Stimulated activated CD8-positive, alpha-beta memory T cell treated with anti-CD3 and anti-CD28 coated beads, Interleukin-4, amount 100 ng/mL, for 4 hours (primary cell): ENCODE measurements around the gene KRTAP12-4.
"Not testable (repeated sequence)": the region's sequence is repeated elsewhere in the genome, so short reads cannot be mapped to it uniquely, and the experiment has no call there.

ENCODE experiments used
- DNase-seq, 2 donors: peaks; one replicate each; pipeline ENCODE4 v3.0.0-alpha.2; 2020; ENCODE audit warnings: low read depth in 2 of 2, low spot score in 1 of 2

KRTAP12-4 gene

DNA sequence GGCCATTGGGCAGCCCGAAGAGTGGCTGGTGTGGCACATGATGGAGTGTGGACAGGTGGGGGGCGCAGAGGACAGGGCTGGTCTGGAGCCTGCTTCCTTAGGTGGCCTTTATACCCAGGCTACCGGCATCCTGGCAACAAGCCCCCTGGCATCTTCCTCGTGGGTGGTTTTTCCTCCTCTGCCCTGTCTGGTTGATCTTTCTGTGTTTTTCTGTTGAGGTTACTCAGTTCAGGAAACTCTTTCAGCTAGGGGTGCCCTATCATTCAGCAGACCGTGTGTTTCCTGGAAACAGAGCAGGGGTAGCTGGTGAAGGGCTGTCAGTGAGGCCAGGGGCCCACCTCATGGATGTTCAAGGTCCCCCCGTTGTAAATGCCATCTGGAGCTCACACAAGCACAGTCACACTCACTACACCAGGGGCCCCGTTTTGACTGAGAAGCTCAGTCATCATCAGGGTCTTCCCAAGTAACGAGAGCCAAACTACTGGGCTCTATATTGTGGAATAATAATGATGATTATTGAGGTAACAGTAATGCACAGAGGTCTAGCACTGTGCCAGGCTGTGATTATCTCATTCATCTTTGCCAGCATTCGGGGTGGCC lies at the start of gene KRTAP12-4:
Gene KRTAP12-4 (minus strand): TSS at position 84 of the 600 bp plus-strand sequence. CDS start 45 bp downstream, at position 39.
- DNase-seq: no peak

DNA sequence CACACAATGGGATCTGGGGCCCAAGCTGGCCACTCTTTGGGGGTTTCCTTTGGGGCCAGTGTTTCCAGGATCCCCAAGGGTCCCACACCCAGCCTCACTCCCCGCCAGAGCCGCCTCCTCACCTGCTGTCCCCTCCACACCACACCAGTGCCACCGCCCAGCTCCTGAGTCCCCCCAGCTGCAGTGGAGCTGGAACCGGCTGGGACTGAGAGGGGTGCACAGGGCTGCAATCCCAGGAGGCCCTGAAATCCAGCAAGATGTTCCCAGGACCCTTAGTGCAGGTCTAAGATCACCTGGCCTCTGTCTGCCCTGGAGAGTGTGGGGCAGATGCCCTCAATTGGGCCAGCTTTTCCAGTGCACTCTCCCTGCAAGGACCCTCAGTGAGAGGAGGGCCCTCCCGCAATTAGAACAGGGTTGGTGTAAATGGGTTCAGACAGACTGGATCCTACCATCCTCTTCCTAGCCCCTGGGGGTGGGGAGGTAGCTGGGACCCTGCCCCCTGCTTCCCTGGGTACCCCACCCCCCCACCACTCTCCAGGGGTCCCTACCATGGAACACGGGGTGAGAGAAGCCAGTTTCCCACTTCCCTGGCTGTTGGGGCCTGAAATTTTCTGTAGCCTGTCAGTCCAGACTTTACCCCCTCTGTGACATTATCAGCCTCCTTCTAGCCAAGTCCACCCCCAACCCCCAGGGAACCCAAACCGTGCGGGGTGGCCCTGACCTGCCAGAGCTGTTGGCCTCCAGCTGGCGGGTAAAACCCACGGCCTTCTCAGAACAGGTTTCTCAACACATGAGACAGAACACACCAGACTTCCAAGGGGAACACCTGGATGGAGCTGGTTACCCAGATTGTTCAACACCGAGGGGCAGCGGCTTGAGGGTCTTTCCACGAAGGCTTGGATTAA lies 49.5 kb upstream of the KRTAP12-4 start:
- no peak for DNase-seq

GRCh38 chr21:44702973-44703730 lies 48.7 kb upstream of the KRTAP12-4 start:
- DNase-seq: no peak

GRCh38 chr21:44702111-44702972 lies 47.9 kb upstream of the KRTAP12-4 start:
- no peak for DNase-seq

DNA sequence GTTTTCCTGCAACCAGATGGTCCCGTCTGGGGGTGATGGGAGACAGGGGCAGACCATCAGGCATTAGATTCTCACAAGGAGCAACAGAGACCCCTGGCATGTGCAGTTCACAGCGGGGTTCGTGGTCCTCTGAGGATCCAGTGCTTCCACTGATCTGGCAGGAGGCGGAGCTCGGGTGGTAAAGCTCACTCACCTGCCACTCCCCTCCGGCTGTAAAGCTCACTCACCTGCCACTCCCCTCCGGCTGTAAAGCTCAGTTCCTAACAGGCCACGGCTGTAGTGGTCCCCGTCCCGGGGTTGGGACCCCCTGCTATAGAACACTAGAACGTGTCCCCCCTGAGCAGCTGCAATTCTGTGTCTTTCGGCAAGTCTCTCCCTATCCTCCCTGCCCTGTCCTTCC lies 47.1 kb upstream of the KRTAP12-4 start:
- no peak for DNase-seq

GRCh38 chr21:44701023-44701400 lies 46.6 kb upstream of the KRTAP12-4 start:
- no peak for DNase-seq

DNA sequence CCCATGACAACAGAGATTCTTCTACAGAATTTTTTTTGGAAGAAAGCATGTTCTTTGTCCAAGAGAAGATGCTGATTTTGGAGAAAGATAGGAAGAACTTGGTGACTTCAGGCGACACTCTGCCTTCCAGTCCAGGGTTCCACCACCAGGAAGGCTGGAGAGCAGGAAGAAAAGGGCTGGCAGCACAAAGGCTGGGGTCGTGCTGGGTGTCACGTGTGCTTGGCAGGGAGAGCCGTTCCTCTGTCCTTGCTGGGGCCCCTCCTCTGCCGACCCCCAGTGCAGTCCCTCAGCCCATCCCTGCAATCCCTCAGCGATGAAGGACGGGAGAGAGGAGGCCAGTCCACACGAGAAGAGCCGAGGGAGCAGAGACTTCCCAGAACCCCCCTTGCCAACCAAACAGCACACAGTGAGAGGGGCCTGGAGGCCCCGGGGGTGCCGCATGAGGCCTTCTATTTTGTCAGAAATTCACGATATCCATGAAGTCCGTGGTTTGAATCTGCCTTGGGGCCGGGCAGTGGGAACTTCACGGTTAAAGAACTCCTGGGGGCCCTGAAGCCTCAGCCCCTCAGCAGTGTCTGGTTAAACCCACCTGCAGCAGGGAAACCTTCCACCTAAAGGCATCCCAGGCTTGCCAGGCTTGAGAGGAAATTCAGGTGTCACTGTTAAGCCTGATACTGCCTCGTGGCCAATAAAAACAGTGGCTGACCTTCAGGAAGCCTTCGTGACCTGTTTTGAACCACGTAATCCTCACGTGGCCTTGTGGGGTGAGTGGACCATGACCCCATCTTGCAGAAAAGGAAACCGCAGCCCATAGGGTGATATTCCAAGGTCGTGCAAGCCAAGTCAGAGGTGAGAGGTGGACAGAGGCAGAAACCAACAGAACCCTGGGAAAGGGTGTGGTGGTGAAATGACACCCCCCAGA lies 45.9 kb upstream of the KRTAP12-4 start:
- DNase-seq: no peak

- DNase-seq: no peak
Measured at GRCh38 chr21:44699502-44700001, 45.1 kb upstream of the KRTAP12-4 start.

- no peak for DNase-seq
Measured at GRCh38 chr21:44697811-44698734, 43.6 kb upstream of the KRTAP12-4 start.

DNA sequence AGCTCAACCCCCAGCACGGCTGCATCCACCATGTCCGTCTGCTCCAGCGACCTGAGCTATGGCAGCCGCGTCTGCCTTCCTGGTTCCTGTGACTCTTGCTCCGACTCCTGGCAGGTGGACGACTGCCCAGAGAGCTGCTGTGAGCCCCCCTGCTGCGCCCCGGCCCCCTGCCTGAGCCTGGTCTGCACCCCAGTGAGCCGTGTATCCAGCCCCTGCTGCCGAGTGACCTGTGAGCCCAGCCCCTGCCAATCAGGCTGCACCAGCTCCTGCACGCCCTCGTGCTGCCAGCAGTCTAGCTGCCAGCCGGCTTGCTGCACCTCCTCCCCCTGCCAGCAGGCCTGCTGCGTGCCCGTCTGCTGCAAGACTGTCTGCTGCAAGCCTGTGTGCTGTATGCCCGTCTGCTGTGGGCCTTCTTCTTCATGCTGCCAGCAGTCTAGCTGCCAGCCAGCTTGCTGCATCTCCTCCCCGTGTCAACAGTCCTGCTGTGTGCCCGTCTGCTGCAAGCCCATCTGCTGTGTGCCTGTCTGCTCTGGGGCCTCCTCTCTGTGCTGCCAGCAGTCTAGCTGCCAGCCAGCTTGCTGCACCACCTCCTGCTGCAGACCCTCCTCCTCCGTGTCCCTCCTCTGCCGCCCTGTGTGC lies 42.8 kb upstream of the KRTAP12-4 start, which contains the start of gene KRTAP10-12:
Gene KRTAP10-12 (plus strand): TSS at position 1 of the 639 bp plus-strand sequence. CDS start 30 bp downstream, at position 31.
- not testable (repeated sequence) for DNase-seq

DNA sequence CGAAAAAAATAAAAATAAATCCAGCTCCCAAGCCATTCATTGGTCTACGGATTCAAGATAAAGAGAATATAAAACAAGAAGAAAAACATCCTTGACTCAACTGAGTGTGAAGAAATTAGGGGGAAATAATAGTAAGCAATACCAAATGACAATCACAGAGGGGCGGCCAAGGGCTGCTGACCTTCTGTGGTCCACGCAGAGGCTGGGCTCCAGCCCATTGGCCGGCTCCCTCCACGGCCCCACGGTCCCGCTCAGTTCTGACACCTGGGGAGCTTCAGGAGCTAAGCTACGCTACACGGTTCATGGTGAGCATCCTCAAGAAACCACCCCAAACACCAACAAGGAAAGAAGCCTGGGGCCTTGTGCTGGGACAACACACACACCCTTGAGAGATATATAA lies 42.1 kb upstream of the KRTAP12-4 start:
- DNase-seq: no peak

GRCh38 chr21:44695641-44696040 lies 41.2 kb upstream of the KRTAP12-4 start:
- no peak for DNase-seq

DNA sequence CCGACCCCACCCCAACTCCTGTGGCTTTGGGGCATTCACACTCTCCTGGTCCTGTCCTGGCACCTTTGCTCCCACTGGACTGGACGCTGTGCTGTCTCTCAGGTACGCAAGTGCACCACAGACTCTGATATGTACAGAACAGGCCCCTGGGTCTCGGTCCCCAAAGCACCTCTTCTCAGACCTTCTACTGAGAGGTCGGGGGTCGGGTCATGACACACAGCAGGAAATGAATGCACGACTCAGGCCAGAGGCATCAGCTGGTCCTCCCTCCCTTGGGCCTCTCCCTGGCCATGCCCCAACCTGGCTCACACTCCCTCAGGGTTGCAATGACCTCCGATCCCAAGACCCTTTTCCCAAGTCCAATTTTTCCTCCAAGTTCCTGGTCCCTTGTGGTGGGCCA lies 40.7 kb upstream of the KRTAP12-4 start:
- no peak for DNase-seq

GRCh38 chr21:44694776-44695175 lies 40.3 kb upstream of the KRTAP12-4 start:
- DNase-seq: no peak

DNA sequence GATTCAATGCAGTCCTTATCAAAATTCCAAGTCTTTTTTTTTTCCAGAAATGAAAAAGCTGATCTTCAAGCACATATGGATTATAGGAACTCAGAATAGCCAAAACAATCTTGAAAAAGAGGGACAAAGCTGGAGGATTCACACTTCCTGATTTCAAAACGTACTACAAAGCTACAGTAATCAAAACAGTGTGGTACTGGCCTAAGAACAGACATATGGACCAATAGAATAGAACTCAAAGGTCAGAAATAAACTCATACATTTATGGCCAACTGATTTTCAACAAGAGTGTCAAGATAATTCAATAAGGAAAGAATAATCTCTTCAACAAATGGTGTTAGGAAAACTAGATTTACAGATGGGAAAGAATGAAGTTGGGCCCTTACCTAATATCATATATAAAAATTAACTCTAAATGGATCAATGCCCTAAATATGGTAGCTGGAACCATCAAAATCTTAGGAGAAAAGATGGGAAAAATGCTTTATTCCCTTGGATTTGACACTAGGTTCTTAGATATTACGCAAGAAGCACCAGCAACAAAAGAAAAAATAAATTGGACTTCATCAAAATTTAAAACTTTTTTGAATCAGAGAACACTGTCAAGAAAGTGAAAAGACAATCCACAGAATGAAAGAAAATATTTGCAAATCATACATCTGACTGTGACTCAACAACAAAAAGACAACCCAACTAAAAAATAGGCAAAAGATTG lies 38.5 kb upstream of the KRTAP12-4 start:
- DNase-seq: no peak

GRCh38 chr21:44691686-44692085 lies 37.2 kb upstream of the KRTAP12-4 start:
- DNase-seq: no peak

- not testable (repeated sequence) for DNase-seq
Measured at GRCh38 chr21:44689740-44690139, 35.3 kb upstream of the KRTAP12-4 start.
